Breast epithelium (tissue), 4 donors: Measurements from ENCODE around the gene PRMT9. TPM values are rescaled to one million over a fixed set of nuclear protein-coding genes. Genes with fewer than 3 reads are reported as not detected.
A peak's percentile ranks its signal among the peaks of the same experiment; 100 is the strongest.

Source experiments
- DNase-seq, 2 donors: peaks; one replicate each; pipeline ENCODE4 v3.0.0-alpha.2; 2019; ENCODE audit warnings: low spot score in 2 of 2
- H3K27ac ChIP-seq, 2 donors: fragments of 200-600 bp; sonication (generic) in 1 of 2; one replicate each; pipeline ENCODE4 v1.5.1; 2016 to 2019; ENCODE audit warnings: mild to moderate bottlenecking in 1 of 2
- H3K27me3 ChIP-seq, 2 donors: fragments of 200-600 bp; sonication (generic) in 1 of 2; one replicate each; pipeline versions ENCODE4 v1.5.1 to v1.6.0; 2017 to 2019; ENCODE audit warnings: control low read depth in 1 of 2, mild to moderate bottlenecking in 1 of 2
- H3K36me3 ChIP-seq: fragments of 200-600 bp; one replicate; pipeline ENCODE4 v1.5.1; 2019
- H3K4me1 ChIP-seq, 2 donors: fragments of 200-600 bp; sonication (generic); one replicate each; pipeline ENCODE4 v1.5.1; 2016 to 2019; ENCODE audit warnings: control low read depth in 1 of 2
- H3K4me3 ChIP-seq, 3 donors: fragments of 200-600 bp; sonication (generic); 1 replicate in 2 of 3; 2 replicates in 1 of 3; pipeline ENCODE4 v1.5.1; 2016 to 2019; ENCODE audit warnings: mild to moderate bottlenecking in 3 of 3, moderate library complexity in 2 of 3
- H3K9me3 ChIP-seq, 2 donors: fragments of 200-600 bp; sonication (generic) in 1 of 2; one replicate each; pipeline ENCODE4 v1.5.1; 2016 to 2019; ENCODE audit warnings: control low read depth in 1 of 2
- CTCF ChIP-seq, 3 donors: fragments of 450-650 bp; IDR thresholded peaks; one replicate each; pipeline ENCODE4 v1.5.1; 2016 to 2017; ENCODE audit warnings: antibody characterized with exemption in 3 of 3, mild to moderate bottlenecking in 3 of 3, moderate library complexity in 3 of 3
- POLR2A ChIP-seq: fragments of 450-650 bp; IDR thresholded peaks from one replicate; pipeline ENCODE4 v1.6.1; 2016; ENCODE audit warnings: antibody characterized with exemption, mild to moderate bottlenecking, moderate library complexity
- POLR2AphosphoS5 ChIP-seq, 3 donors: sonication (generic); formaldehyde crosslinking; IDR thresholded peaks; one replicate each; pipeline ENCODE4 v1.6.1; 2017; ENCODE audit warnings: antibody characterized with exemption in 3 of 3
- intact Hi-C: fragments of 100-400 bp; cut with DNase I; formaldehyde crosslinking; loops from one replicate; pipeline ENCODE4 v1.15.1; 2023; ENCODE audit warnings: low total_unique reads
- total RNA-seq, 3 donors: library from RNA; depleted of rRNA; stranded (reverse); fragments of >200 nt; gene quantifications; one replicate each; pipeline ENCODE4 v1.1.0, GENCODE V29; 2016

The PRMT9 gene
- total RNA-seq, 3 donors from 2014 or later: 7.8 to 21.8 (median 10.5) TPM

GRCh38 chr4:147599206-147599605, 84.8 kb downstream of the PRMT9 start:
- no peaks in the 10 kb centered on the region for H3K36me3 ChIP-seq
- no peak overlapping the region for H3K27ac ChIP-seq
- no peaks in the 10 kb centered on the region for H3K4me1 ChIP-seq
- intact Hi-C loops: no loop called here
- TF ChIP-seq POLR2AphosphoS5 (IDR thresholded peaks at IDR 0.05) (no peak), CTCF (IDR thresholded peaks at IDR 0.05) (no peak), POLR2A (no peak)
- no peaks in the 10 kb centered on the region for H3K27me3 ChIP-seq
- no peak for DNase-seq
- no peaks in the 10 kb centered on the region for H3K9me3 ChIP-seq
- no peak overlapping the region for H3K4me3 ChIP-seq

- peak overlapping the region; percentile 35 to 61 for H3K27ac ChIP-seq
- intact Hi-C loops: no loop called here
- DNase-seq: no peak
Observed at GRCh38 chr4:147597561-147597960, 86.4 kb downstream of the PRMT9 start.

GRCh38 chr4:147596981-147597380, 87.0 kb downstream of the PRMT9 start:
- intact Hi-C loops: no loop called here
- Histone ChIP-seq H3K27ac (peak overlapping the region in 1 of 2 donors; percentile 61), H3K4me3 (no peak overlapping the region), H3K9me3 (no peaks in the 10 kb centered on the region), H3K27me3 (no peaks in the 10 kb centered on the region), H3K4me1 (no peaks in the 10 kb centered on the region), H3K36me3 (no peaks in the 10 kb centered on the region)
- peak in 1 of 2 donors; percentile 46 for DNase-seq
- TF ChIP-seq POLR2AphosphoS5 (IDR thresholded peaks at IDR 0.05): no peak
- no peak for TF ChIP-seq POLR2A
- TF ChIP-seq CTCF (IDR thresholded peaks at IDR 0.05): no peak

More at GRCh38 chr4:147597561-147597960, 86.4 kb downstream of the PRMT9 start:
- Histone ChIP-seq H3K4me1 (no peaks in the 10 kb centered on the region), H3K9me3 (no peaks in the 10 kb centered on the region), H3K4me3 (no peak overlapping the region), H3K36me3 (no peaks in the 10 kb centered on the region), H3K27me3 (no peaks in the 10 kb centered on the region)
- TF ChIP-seq POLR2AphosphoS5 (IDR thresholded peaks at IDR 0.05): no peak
- no peak for TF ChIP-seq POLR2A
- no peak for TF ChIP-seq CTCF (IDR thresholded peaks at IDR 0.05)

GRCh38 chr4:147596377-147596776, 87.6 kb downstream of the PRMT9 start:
- TF ChIP-seq POLR2A (no peak), CTCF (IDR thresholded peaks at IDR 0.05) (no peak), POLR2AphosphoS5 (IDR thresholded peaks at IDR 0.05) (no peak)
- Histone ChIP-seq H3K27me3 (no peaks in the 10 kb centered on the region), H3K4me1 (no peaks in the 10 kb centered on the region), H3K9me3 (no peaks in the 10 kb centered on the region), H3K36me3 (no peaks in the 10 kb centered on the region), H3K4me3 (no peak overlapping the region), H3K27ac (no peak overlapping the region)
- intact Hi-C loops: no loop called here
- no peak for DNase-seq

GRCh38 chr4:147594578-147594977, 89.4 kb downstream of the PRMT9 start:
- no peaks in the 10 kb centered on the region for H3K9me3 ChIP-seq
- no peak overlapping the region for H3K4me3 ChIP-seq
- no peak for DNase-seq
- intact Hi-C loops: no loop called here
- no peak overlapping the region for H3K27ac ChIP-seq
- no peaks in the 10 kb centered on the region for H3K36me3 ChIP-seq
- H3K4me1 ChIP-seq: no peaks in the 10 kb centered on the region
- H3K27me3 ChIP-seq: no peaks in the 10 kb centered on the region
- TF ChIP-seq POLR2AphosphoS5 (IDR thresholded peaks at IDR 0.05) (no peak), POLR2A (no peak), CTCF (IDR thresholded peaks at IDR 0.05) (no peak)
